ENCODE results near the gene CLEC2L. TPM values are rescaled to one million over a fixed set of nuclear protein-coding genes. Genes with fewer than 3 reads are reported as not detected.

The CLEC2L gene
- total RNA-seq, 4 donors from 2014 or later: 3.1 TPM; not detected in 3

- DNase-seq (ENCODE audit: low spot score in 2 of 2): no peak
- Histone ChIP-seq H3K27ac (no peak overlapping the region), H3K9me3 (no peaks in the 10 kb centered on the region), H3K27me3 (no peaks in the 10 kb centered on the region), H3K4me1 (no peaks in the 10 kb centered on the region), H3K36me3 (peaks cover 0 to 7% (median 0%) of the 10 kb centered on the region in 3 donors), H3K4me3 (no peak overlapping the region)
- 89 to 92% methylated on average over 11 of the region's 11 CpGs for WGBS, 2 donors
- TF ChIP-seq, protein P1, sequence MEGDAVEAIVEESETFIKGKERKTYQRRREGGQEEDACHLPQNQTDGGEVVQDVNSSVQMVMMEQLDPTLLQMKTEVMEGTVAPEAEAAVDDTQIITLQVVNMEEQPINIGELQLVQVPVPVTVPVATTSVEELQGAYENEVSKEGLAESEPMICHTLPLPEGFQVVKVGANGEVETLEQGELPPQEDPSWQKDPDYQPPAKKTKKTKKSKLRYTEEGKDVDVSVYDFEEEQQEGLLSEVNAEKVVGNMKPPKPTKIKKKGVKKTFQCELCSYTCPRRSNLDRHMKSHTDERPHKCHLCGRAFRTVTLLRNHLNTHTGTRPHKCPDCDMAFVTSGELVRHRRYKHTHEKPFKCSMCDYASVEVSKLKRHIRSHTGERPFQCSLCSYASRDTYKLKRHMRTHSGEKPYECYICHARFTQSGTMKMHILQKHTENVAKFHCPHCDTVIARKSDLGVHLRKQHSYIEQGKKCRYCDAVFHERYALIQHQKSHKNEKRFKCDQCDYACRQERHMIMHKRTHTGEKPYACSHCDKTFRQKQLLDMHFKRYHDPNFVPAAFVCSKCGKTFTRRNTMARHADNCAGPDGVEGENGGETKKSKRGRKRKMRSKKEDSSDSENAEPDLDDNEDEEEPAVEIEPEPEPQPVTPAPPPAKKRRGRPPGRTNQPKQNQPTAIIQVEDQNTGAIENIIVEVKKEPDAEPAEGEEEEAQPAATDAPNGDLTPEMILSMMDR (IDR thresholded peaks at IDR 0.05): no peak
- TF ChIP-seq POLR2A (IDR thresholded peaks at IDR 0.05) (no peak), EP300 (IDR thresholded peaks at IDR 0.05) (no peak)
Measured at GRCh38 chr7:139560678-139561077, 37.2 kb downstream of the CLEC2L start.

DNA sequence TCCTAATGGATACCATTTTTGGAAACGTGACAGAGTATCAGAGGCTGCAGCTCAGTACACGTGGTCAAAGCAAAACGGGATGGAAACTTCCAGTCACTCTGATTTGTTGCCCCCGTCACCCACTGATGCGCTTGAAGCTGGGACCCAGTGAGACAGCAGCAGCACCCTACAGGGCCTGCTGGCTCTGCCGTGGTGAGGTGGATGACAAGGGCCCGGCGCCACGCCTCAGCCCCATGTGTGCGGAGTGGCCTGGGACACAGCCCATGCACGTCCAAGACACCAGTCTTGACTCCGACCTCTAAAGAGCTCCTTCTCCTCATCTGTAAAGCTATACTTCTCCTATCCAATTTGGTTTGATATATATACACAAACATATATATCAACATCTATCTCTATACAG lies 39.0 kb downstream of the CLEC2L start:
- Histone ChIP-seq H3K4me1 (no peaks in the 10 kb centered on the region), H3K9me3 (no peaks in the 10 kb centered on the region), H3K27me3 (no peaks in the 10 kb centered on the region), H3K4me3 (no peak overlapping the region), H3K36me3 (peaks cover 0 to 13% (median 0%) of the 10 kb centered on the region in 3 donors), H3K27ac (no peak overlapping the region)
- TF ChIP-seq POLR2A (IDR thresholded peaks at IDR 0.05): no peak
- TF ChIP-seq, protein P1 (IDR thresholded peaks at IDR 0.05): no peak
- no peak for TF ChIP-seq EP300 (IDR thresholded peaks at IDR 0.05)
- 91 to 93% methylated on average over 12 of the region's 12 CpGs for WGBS, 2 donors
- no peak for DNase-seq (ENCODE audit: low spot score in 2 of 2)

DNA sequence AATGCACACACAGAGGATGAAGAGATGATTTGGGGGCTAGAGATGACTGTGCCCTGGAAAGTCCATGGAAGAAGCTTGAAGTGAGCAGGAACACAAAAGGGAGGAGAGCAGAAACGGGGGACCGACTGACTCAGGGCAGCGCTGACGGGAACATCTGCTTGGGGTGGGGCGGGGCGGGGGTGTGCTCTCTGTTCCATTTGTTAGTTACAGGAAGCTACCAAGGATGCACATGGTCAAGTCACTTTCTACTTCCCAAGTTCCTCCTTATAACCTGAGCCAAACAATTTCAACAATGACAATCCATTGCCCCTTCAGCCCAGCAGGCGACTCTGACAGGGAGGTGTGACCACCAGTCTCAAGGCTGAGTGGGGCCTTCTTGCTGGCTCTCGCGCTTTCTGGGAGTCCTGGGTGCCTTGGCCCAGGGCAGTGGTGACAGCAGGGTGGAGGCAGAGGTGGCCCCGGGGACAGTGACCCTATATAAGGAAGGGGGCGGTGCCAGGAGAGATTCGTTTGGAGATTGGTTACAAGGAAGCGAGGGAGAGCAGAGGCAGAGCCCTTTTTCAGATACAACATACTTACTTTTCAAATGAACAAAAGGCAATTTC lies 39.6 kb downstream of the CLEC2L start:
- no peak overlapping the region for H3K27ac ChIP-seq
- peaks cover 0 to 18% (median 0%) of the 10 kb centered on the region in 3 donors for H3K36me3 ChIP-seq
- H3K9me3 ChIP-seq: no peaks in the 10 kb centered on the region
- no peaks in the 10 kb centered on the region for H3K27me3 ChIP-seq
- WGBS, 2 donors: 78 to 79% methylated on average over 13 of the region's 13 CpGs
- H3K4me3 ChIP-seq: no peak overlapping the region
- TF ChIP-seq EP300 (IDR thresholded peaks at IDR 0.05) (no peak), POLR2A (IDR thresholded peaks at IDR 0.05) (no peak)
- TF ChIP-seq, protein P1 (IDR thresholded peaks at IDR 0.05): no peak
- no peaks in the 10 kb centered on the region for H3K4me1 ChIP-seq
- DNase-seq (ENCODE audit: low spot score in 2 of 2): no peak

DNA sequence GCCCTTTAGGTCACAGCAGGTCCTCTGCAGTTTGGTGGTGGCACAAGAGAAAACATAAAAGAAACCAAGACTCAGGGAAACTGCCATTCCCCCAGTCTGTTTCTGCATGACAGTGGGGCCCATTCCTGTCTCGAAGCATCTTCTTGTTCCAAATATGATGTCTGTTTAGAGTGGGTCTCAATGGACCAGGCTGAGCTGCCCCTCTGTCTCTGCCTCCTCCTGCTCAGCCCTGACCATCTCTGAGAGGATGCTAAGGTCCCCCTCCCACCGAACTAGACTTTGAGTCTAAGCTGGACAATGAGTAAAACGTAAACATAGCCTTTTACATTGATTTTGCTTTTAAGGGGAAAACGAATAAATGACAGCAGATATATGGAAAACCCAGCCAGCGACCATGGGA lies 40.4 kb downstream of the CLEC2L start:
- H3K27ac ChIP-seq: no peak overlapping the region
- WGBS, 2 donors: 97% methylated on average over 5 of the region's 5 CpGs
- no peak for TF ChIP-seq EP300 (IDR thresholded peaks at IDR 0.05)
- TF ChIP-seq, protein P1 (IDR thresholded peaks at IDR 0.05): no peak
- no peak for TF ChIP-seq POLR2A (IDR thresholded peaks at IDR 0.05)

DNA sequence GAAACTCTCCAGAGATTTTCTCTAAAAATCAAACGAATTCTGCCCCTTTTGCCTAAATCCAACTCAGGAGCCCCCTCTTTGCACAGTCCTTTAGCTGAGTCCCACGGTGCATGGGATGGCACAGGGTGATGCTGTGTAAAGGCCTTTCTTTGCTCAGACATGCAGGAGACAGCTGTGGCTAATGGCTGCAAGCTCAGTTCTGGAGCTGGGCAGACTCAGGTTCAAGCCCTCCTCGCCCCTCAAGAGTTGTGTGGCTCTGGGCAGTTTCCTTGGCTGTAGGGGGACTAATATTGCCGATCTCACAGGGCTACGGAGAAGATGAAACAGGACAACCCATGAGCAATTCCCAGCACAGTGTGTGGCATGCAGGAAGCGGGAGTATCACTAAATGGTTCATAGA lies 42.6 kb downstream of the CLEC2L start:
- no peak for DNase-seq (ENCODE audit: low spot score in 2 of 2)
- H3K27ac ChIP-seq: no peak overlapping the region
- no peak overlapping the region for H3K4me3 ChIP-seq
- H3K36me3 ChIP-seq: peaks cover 0 to 31% (median 0%) of the 10 kb centered on the region in 3 donors
- no peaks in the 10 kb centered on the region for H3K4me1 ChIP-seq
- no peaks in the 10 kb centered on the region for H3K27me3 ChIP-seq
- TF ChIP-seq EP300 (IDR thresholded peaks at IDR 0.05) (no peak), POLR2A (IDR thresholded peaks at IDR 0.05) (no peak)
- TF ChIP-seq, protein P1 (IDR thresholded peaks at IDR 0.05): no peak
- no peaks in the 10 kb centered on the region for H3K9me3 ChIP-seq
- 87 to 88% methylated on average over 6 of the region's 6 CpGs for WGBS, 2 donors

More for the DNA sequence above, 40.4 kb downstream of the CLEC2L start:
- Histone ChIP-seq H3K27me3 (no peaks in the 10 kb centered on the region), H3K36me3 (peaks cover 0 to 26% (median 0%) of the 10 kb centered on the region in 3 donors), H3K4me1 (no peaks in the 10 kb centered on the region), H3K9me3 (no peaks in the 10 kb centered on the region), H3K4me3 (no peak overlapping the region)
- DNase-seq (ENCODE audit: low spot score in 2 of 2): no peak

Data from tibial nerve (tissue), 4 donors.